HG02884 (cell line): ENCODE measurements around the gene SGSM1.

ENCODE experiments used
- ATAC-seq: cut with Tn5 transposase; IDR thresholded peaks from one replicate; pipeline ENCODE4 v1.9.1; 2021; ENCODE audit warnings: mild to moderate bottlenecking, moderate library complexity; ENCODE audit not compliant: unreplicated experiment

SGSM1 gene

GRCh38 chr22:24807284-24807950 is 1.4 kb downstream of the SGSM1 start:
- ATAC-seq, result no peak

DNA sequence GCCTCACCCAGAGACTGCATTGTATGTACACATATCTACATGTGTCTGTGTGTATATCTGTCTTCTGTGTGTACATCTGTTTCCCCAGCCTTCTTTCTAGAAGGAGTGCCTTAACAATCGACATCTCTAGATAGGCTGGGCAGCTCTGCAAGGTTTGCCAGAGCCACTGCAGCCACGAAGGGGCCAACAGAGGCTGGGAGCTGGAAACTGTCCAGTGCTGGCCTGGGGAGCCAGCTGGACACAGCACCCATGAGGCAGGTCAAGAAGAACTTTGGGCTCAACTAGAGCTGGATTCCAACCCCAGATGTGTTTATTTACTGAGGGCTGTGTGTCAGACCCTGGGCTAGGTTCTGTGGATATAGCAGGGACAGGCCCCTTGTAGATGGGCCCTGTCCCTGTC is 3.3 kb downstream of the SGSM1 start:
- ATAC-seq, result no peak

DNA sequence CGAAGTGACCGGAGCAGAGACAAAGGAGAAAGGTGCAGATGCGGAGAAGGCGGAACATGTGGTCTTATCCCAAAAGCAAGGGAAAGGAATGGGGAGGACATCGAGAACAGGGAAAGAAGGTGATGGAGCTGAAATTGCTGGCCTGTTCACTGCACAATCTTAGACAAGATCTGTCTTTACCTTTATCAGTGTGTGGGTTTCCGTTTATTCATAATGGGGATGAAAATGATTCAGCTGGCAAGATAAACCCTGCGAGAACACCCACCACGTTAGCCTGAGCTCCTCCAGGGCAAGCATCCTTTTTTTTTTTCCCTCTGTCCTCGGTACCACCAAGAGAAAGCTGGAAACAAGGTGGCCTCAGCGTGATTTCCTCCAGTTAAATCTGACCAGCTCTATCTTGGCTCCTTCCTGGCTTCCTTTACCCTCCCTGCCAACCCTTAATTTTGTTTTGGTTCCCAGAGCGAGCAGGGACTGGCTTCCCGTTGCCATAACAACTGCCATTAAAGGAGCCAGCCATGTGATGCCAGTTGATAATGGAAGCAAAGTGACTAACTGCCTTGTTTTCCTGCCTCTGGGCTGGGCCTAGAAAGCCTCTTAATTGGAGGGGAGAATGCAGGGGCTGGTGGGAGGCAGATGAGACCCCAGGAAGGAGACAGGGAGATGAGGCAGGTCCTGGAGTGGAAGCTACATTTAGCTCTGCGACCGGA is 4.2 kb downstream of the SGSM1 start:
- no peak for ATAC-seq

DNA sequence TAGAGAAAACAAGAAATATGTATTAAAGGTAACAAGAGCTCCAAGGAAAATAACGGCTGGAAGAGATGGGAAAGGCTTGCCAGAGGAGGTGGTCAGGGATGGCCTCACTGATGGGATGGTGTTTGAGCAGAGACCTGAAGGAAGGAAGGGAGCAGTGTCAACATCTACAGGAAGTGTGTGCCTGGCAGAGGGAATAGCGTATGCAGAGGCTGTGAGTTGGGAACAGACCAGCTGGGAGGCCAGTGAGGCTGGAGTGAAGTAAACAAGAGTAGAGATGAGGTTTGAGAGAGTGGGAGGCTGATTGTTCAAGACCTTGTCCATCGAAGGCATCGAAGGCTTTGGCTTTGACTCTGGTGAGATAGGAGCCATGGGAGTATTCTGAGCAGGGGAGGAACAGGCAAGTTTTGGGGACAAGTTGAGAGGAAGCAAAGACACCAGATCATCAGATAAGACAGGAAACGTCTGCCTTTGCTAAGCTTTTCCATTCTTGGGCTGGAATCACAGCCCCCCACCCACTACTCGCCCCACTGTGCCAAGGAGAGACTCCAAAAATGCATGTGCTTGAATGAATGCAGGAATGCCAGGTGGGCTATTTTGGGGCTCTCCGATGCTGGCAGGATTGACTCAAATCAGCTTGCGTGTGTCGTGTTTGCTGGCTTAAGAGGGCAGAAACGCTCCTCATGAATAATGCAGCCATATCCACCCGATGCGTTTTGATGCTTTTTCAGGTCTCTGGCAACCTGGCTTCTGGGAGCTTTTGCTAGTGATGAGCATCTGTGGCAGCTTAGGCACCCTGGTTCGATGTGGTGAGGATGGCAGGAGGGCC is 7.2 kb downstream of the SGSM1 start:
- ATAC-seq, result no peak

- ATAC-seq, result no peak
Observed at GRCh38 chr22:24813861-24814770, 8.1 kb downstream of the SGSM1 start.

DNA sequence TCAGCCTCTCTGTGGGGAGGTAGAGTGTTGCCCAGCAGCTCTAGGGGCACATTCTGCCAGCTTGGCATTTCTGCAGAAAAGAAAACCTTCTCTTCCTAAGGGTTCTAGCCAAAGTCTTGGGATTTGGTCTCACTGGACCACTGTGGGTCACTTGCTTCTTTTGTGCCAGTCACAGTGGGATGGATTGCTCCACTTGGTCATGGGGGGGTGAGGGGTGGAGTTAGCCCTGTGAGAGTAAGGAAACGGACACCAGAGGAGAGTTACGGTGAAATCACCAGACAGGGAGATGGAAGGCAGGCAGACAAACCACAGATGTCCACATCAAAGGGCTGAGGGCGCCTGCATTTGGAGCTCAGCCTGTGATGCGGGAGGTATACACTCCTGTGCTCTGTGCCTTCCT is 10.8 kb downstream of the SGSM1 start:
- no peak for ATAC-seq

- ATAC-seq, result no peak
Observed at GRCh38 chr22:24819487-24819886, 13.5 kb downstream of the SGSM1 start.

DNA sequence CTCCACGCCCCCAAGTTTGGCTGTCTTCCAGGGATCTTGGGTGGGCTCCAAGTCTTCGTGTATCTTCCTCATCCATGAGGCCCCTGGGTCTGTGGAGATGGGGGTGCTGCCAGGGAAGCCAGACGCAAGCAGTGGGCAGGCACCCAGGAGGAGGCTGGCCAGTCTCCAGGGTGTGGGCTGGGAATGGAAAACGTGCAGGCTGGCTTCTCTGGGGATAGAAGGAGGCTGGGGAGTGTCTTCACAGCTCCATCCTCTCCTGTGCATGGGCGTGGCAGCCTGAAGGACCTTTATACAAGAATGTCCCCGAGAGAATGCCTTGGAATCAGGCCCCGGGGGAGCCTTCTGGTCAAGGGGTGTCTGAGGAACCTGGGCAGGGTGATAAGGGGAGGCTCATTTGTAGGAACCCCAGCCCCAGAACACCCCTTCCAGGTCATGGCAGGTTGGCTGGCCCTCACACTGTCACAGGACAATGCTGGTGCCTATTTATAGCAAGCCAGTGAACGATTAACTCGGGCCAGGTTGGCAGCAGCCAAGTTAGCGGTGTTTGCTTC is 14.0 kb downstream of the SGSM1 start:
- ATAC-seq, result no peak

GRCh38 chr22:24822471-24822870 is 16.5 kb downstream of the SGSM1 start:
- no peak for ATAC-seq

DNA sequence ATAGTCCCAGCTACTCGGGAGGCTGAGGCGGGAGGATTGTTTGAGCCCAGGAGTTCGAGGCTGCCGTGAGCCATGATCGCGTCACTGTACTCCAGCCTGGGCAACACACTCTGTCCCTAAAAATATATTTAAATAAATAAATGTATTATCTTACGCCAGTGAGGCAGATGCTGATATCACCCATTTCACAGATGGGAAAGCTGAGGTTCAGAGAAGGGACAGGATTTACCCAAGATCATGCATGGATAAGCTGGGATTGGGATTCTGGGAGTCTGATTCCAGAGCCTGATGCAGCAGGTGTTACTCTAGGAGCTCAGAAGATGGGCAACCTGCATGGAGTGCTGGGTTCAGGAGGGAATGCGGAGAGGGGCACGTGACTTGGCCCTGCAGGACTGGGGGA is 17.8 kb downstream of the SGSM1 start:
- no peak for ATAC-seq

- no peak for ATAC-seq
Observed at GRCh38 chr22:24824250-24824649, 18.2 kb downstream of the SGSM1 start.

DNA sequence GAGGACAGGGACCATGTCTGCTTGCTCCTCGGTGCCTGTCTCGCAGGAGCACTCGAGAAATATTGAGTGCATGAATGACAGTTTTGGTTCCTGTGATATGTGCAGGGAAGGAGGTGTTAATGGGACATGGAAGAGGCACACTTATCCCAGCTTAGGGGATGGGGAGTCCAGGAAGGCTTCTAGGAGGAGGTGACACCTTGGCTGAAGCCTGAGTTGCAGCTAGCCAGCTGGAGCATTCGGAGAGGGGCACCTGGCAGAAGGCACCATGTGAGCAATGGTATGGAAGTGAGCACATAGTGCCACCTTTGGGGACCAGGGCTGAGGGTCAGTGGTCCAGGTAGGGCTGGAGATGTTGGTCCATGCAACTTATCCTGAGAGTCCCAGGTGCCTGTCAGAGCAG is 18.9 kb downstream of the SGSM1 start:
- no peak for ATAC-seq

GRCh38 chr22:24826710-24827285 is 20.8 kb downstream of the SGSM1 start:
- ATAC-seq, result no peak

GRCh38 chr22:24827296-24827695 is 21.3 kb downstream of the SGSM1 start:
- no peak for ATAC-seq

GRCh38 chr22:24830205-24830979 is 24.4 kb downstream of the SGSM1 start:
- ATAC-seq, result no peak

DNA sequence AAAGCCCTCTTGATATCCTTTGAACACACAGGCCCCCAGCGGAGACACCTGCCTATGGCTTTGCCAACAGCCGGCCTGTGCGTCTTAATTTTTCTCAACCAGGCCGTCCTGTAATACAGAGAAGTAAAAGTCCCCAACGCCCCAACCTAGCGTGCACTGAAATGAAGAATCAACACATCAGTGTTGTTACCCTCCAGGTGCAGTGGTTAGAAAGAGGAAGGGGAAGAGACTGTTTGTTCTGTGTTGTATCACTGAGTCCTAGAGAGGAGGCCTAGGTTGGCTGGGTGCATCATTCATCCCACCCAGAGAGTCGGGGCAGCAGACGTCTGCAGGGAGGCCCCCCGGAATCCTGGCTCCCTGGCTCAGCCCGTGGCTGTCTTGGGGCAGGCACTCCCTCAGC is 25.7 kb downstream of the SGSM1 start:
- ATAC-seq, result no peak

- no peak for ATAC-seq
Observed at GRCh38 chr22:24833881-24834495, 28.0 kb downstream of the SGSM1 start.

DNA sequence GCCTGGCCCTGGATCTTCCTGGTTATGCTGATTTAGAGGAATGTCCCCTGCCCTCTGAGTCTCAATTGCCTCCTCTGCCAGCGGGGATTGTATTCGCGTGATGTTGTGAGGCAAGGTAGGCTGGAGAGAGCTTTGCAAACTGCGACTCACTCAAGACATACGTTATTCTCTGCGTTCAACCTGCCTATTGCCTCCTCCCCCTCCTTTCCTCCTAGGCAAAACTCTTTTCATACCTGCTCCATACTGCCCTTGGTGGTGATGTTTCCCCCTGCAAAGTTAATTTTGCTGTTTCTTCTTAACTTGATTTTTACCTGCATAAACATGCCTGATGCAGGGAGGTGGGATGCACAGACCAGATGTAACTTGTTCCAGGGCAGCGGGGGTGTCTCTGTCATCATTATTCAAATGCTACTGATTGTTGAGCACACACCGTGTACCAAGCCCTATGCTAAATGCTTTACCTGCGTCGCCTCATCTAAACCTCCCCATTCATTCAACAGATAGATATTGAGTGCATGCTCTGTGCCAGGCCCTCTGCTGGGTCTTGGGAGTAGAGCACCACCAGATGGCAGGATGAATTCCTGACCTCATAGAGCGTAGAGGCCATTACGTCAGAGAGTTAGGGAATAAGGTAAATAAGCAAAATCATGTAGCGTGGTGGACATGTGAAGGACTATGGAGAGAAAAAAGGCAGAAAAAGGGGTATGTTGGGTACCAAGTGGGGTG is 29.0 kb downstream of the SGSM1 start:
- ATAC-seq, result no peak
